Kidney (tissue), 14 donors: Measurements from ENCODE around the gene TRPC4AP. TPM values are rescaled to one million over a fixed set of nuclear protein-coding genes. Genes with fewer than 3 reads are reported as not detected.

Experiments
- DNase-seq, 5 donors: peaks; one replicate each; pipeline ENCODE4 v3.0.0-alpha.2; 2013 to 2020
- FAIRE-seq: peaks from 2 replicates; lab custom pipeline; 2012; peaks lifted over from hg19 to GRCh38; lab: Jason Lieb, UNC
- H3K27ac ChIP-seq, 2 donors: one replicate each; pipeline ENCODE4 v1.7.0; 2013; ENCODE audit warnings: low read depth in 2 of 2, low read length in 2 of 2, inconsistent platforms in 1 of 2
- H3K27me3 ChIP-seq: one replicate; pipeline ENCODE4 v1.7.1; 2013; ENCODE audit warnings: low read length, inconsistent platforms; ENCODE audit not compliant: control insufficient read depth, insufficient read depth
- H3K36me3 ChIP-seq, 3 donors: one replicate each; pipeline versions ENCODE4 v1.7.0 to v1.7.1; 2013; ENCODE audit warnings: low read length in 3 of 3, control low read depth in 1 of 3, inconsistent platforms in 1 of 3; ENCODE audit not compliant: insufficient read depth in 3 of 3, control insufficient read depth in 2 of 3
- H3K4me1 ChIP-seq, 3 donors: one replicate each; pipeline versions ENCODE4 v1.7.0 to v1.7.1; 2013; ENCODE audit warnings: low read length in 3 of 3, inconsistent platforms in 1 of 3, low read depth in 1 of 3; ENCODE audit not compliant: control insufficient read depth in 2 of 3, insufficient read depth in 2 of 3
- H3K4me3 ChIP-seq, 3 donors: one replicate each; pipeline versions ENCODE4 v1.7.0 to v1.8.1; 2013; ENCODE audit warnings: low read length in 3 of 3, control low read depth in 1 of 3, inconsistent platforms in 1 of 3
- H3K9ac ChIP-seq, 3 donors: one replicate each; pipeline versions ENCODE4 v1.7.0 to v1.7.1; 2013; ENCODE audit warnings: low read length in 3 of 3, control low read depth in 1 of 3, inconsistent platforms in 1 of 3
- H3K9me3 ChIP-seq, 3 donors: one replicate each; pipeline versions ENCODE4 v1.7.0 to v1.7.1; 2013; ENCODE audit warnings: low read length in 3 of 3, control low read depth in 1 of 3, inconsistent platforms in 1 of 3; ENCODE audit not compliant: control insufficient read depth in 2 of 3, insufficient read depth in 1 of 3
- CTCF ChIP-seq: IDR thresholded peaks from 3 replicates; pipeline ENCODE4 v1.5.1; 2012; ENCODE audit warnings: mild to moderate bottlenecking, moderate library complexity, borderline replicate concordance; ENCODE audit not compliant: insufficient read depth; ENCODE audit errors: extremely low read depth
- intact Hi-C: fragments of 100-400 bp; cut with DNase I; formaldehyde crosslinking; loops from one replicate; pipeline ENCODE4 v1.11.1; 2022
- polyA plus RNA-seq: library from polyadenylated mRNA; stranded (reverse); fragments of 350-450 nt; fragmentation: Illumina TruSeq; extraction: RNeasy Lipid Tissue Mini Kit (QIAGEN cat#74804); gene quantifications from one replicate; pipeline ENCODE4 v1.2.3, GENCODE V29; 2014; ENCODE audit warnings: low read depth, low replicate concordance; ENCODE audit not compliant: insufficient read depth
- total RNA-seq: library from RNA; stranded (reverse); fragmentation: NEBNext Ultra II Directional; extraction: Animal tissue kit (Norgen Biotek cat#: 25700); gene quantifications from one replicate; pipeline ENCODE4 v1.2.1, GENCODE V29; 2021
- donor health status: control.
- donor health status: control.
- donor health status: control.
- donor health status: control.
- donor health status: control.
- donor health status: DM: yes; HTN: yes; CAD: no.
- donor health status: Normal renal cell carcinoma (clear cell type).

The TRPC4AP gene
- total and polyA plus RNA-seq, 2 donors from 2014 or later: 36.5 to 51.2 TPM

GRCh38 chr20:34986311-34987287, 106.0 kb downstream of the TRPC4AP start:
- no peak overlapping the region for H3K4me3 ChIP-seq
- H3K9ac ChIP-seq: no peak overlapping the region

GRCh38 chr20:34985461-34986310, 106.9 kb downstream of the TRPC4AP start:
- H3K27ac ChIP-seq: no peak overlapping the region
- H3K4me3 ChIP-seq: no peak overlapping the region
- no peaks in the 10 kb centered on the region for H3K27me3 ChIP-seq
- H3K36me3 ChIP-seq: no peaks in the 10 kb centered on the region
- H3K9me3 ChIP-seq: no peaks in the 10 kb centered on the region
- intact Hi-C loops: no loop called here
- DNase-seq (peak in 1 of 5 donors; percentile 62), FAIRE-seq (no peak)
- H3K4me1 ChIP-seq: peaks cover 0 to 5% (median 2%) of the 10 kb centered on the region in 3 donors
- no peak overlapping the region for H3K9ac ChIP-seq
- no peak for TF ChIP-seq CTCF

More at GRCh38 chr20:34986311-34987287, 106.0 kb downstream of the TRPC4AP start:
- DNase-seq (peak in 1 of 5 donors; percentile 66), FAIRE-seq (no peak)
- TF ChIP-seq CTCF: no peak
- H3K36me3 ChIP-seq: no peaks in the 10 kb centered on the region
- no peaks in the 10 kb centered on the region for H3K9me3 ChIP-seq
- H3K4me1 ChIP-seq: peaks cover 0 to 5% (median 2%) of the 10 kb centered on the region in 3 donors
- no peak overlapping the region for H3K27ac ChIP-seq
- intact Hi-C loops: no loop called here
- H3K27me3 ChIP-seq: no peaks in the 10 kb centered on the region

GRCh38 chr20:34984756-34985261, 107.8 kb downstream of the TRPC4AP start:
- Histone ChIP-seq H3K27me3 (no peaks in the 10 kb centered on the region), H3K9ac (no peak overlapping the region), H3K9me3 (no peaks in the 10 kb centered on the region), H3K27ac (no peak overlapping the region), H3K4me1 (peaks cover 0 to 5% (median 2%) of the 10 kb centered on the region in 3 donors), H3K4me3 (no peak overlapping the region), H3K36me3 (no peaks in the 10 kb centered on the region)
- TF ChIP-seq CTCF: no peak
- DNase-seq: peak in 1 of 5 donors; percentile 60
- no peak for FAIRE-seq
- intact Hi-C loops: no loop called here
